Measurements from ENCODE around the gene EID2B. TPM values are rescaled to one million over a fixed set of nuclear protein-coding genes. Genes with fewer than 3 reads are reported as not detected.

Gene EID2B
- total and polyA plus RNA-seq, 9 donors, result 2.2 to 3.2 (median 2.6) TPM

GRCh38 chr19:39492225-39492624 is 40.4 kb downstream of the EID2B start:
- Histone ChIP-seq H3K4me3 (ENCODE audit: low read length) (no peak overlapping the region), H3K36me3 (ENCODE audit: control insufficient read depth, insufficient read depth, low read length) (peaks cover 41% of the 10 kb centered on the region), H3K27ac (ENCODE audit: low read length) (no peak overlapping the region), H3K27me3 (ENCODE audit: control insufficient read depth, insufficient read depth, low read length) (peaks cover 14% of the 10 kb centered on the region), H3K4me1 (ENCODE audit: control insufficient read depth, insufficient read depth, low read length) (no peaks in the 10 kb centered on the region), H3K9me3 (replicated peaks; ENCODE audit: control insufficient read depth, low read depth, low read length) (no peaks in the 10 kb centered on the region)
- no peak for DNase-seq
- 67% methylated on average over 1 of the region's 6 CpGs for WGBS (ENCODE audit: insufficient coverage)

GRCh38 chr19:39489756-39490155 is 42.9 kb downstream of the EID2B start:
- Histone ChIP-seq H3K4me3 (ENCODE audit: low read length) (no peak overlapping the region), H3K9me3 (replicated peaks; ENCODE audit: control insufficient read depth, low read depth, low read length) (no peaks in the 10 kb centered on the region), H3K27me3 (ENCODE audit: control insufficient read depth, insufficient read depth, low read length) (no peaks in the 10 kb centered on the region), H3K27ac (ENCODE audit: low read length) (no peak overlapping the region), H3K4me1 (ENCODE audit: control insufficient read depth, insufficient read depth, low read length) (no peaks in the 10 kb centered on the region), H3K36me3 (ENCODE audit: control insufficient read depth, insufficient read depth, low read length) (peaks cover 61% of the 10 kb centered on the region)
- 75% methylated on average over 2 of the region's 10 CpGs for WGBS (ENCODE audit: insufficient coverage)
- DNase-seq, result no peak

GRCh38 chr19:39483141-39483540 is 49.5 kb downstream of the EID2B start:
- no peak overlapping the region for H3K27ac ChIP-seq (ENCODE audit: low read length)
- H3K9me3 ChIP-seq (replicated peaks; ENCODE audit: control insufficient read depth, low read depth, low read length), result no peaks in the 10 kb centered on the region
- WGBS (ENCODE audit: insufficient coverage), result no CpG with 5 or more reads among the region's 6 CpGs
- H3K36me3 ChIP-seq (ENCODE audit: control insufficient read depth, insufficient read depth, low read length), result peaks cover 45% of the 10 kb centered on the region
- no peaks in the 10 kb centered on the region for H3K27me3 ChIP-seq (ENCODE audit: control insufficient read depth, insufficient read depth, low read length)
- H3K4me3 ChIP-seq (ENCODE audit: low read length), result no peak overlapping the region
- DNase-seq, result no peak
- H3K4me1 ChIP-seq (ENCODE audit: control insufficient read depth, insufficient read depth, low read length), result peaks cover 18% of the 10 kb centered on the region

GRCh38 chr19:39481676-39482075 is 51.0 kb downstream of the EID2B start:
- 79% methylated on average over 10 of the region's 11 CpGs for WGBS (ENCODE audit: insufficient coverage)
- no peak overlapping the region for H3K27ac ChIP-seq (ENCODE audit: low read length)
- H3K27me3 ChIP-seq (ENCODE audit: control insufficient read depth, insufficient read depth, low read length), result no peaks in the 10 kb centered on the region
- DNase-seq, result no peak
- peaks cover 18% of the 10 kb centered on the region for H3K4me1 ChIP-seq (ENCODE audit: control insufficient read depth, insufficient read depth, low read length)
- no peaks in the 10 kb centered on the region for H3K9me3 ChIP-seq (replicated peaks; ENCODE audit: control insufficient read depth, low read depth, low read length)
- H3K36me3 ChIP-seq (ENCODE audit: control insufficient read depth, insufficient read depth, low read length), result peaks cover 34% of the 10 kb centered on the region
- peak overlapping the region; percentile 89 for H3K4me3 ChIP-seq (ENCODE audit: low read length)

- Histone ChIP-seq H3K36me3 (ENCODE audit: control insufficient read depth, insufficient read depth, low read length) (peaks cover 34% of the 10 kb centered on the region), H3K4me3 (ENCODE audit: low read length) (peak overlapping the region; percentile 89), H3K27me3 (ENCODE audit: control insufficient read depth, insufficient read depth, low read length) (no peaks in the 10 kb centered on the region), H3K9me3 (replicated peaks; ENCODE audit: control insufficient read depth, low read depth, low read length) (no peaks in the 10 kb centered on the region), H3K27ac (ENCODE audit: low read length) (peak overlapping the region; percentile 85), H3K4me1 (ENCODE audit: control insufficient read depth, insufficient read depth, low read length) (peaks cover 18% of the 10 kb centered on the region)
- DNase-seq, result no peak
- WGBS (ENCODE audit: insufficient coverage), result 3% methylated on average over 8 of the region's 12 CpGs
Observed at GRCh38 chr19:39481229-39481545, 51.5 kb downstream of the EID2B start.

Other genes with a start within 250 kb of the EID2B start
- gene IFNL1, start 236.4 kb downstream of the EID2B start, total RNA-seq, result not detected
- not detected for gene IFNL1, start 236.4 kb downstream of the EID2B start, polyA plus RNA-seq (ENCODE audit: insufficient read depth in 1 of 8, insufficient read length in 8 of 8, low replicate concordance in 1 of 8)
- gene LRFN1, start 212.0 kb downstream of the EID2B start, total RNA-seq, result 0.31 TPM
- 1 to 10 TPM in 4 of 8 donors, under 1 TPM in 4; 0.68 to 1.8 (median 1.0) TPM for gene LRFN1, start 212.0 kb downstream of the EID2B start, polyA plus RNA-seq (ENCODE audit: insufficient read depth in 1 of 8, insufficient read length in 8 of 8, low replicate concordance in 1 of 8)
- gene GMFG, start 196.8 kb downstream of the EID2B start, total RNA-seq, result 25.8 TPM
- gene GMFG, start 196.8 kb downstream of the EID2B start, polyA plus RNA-seq (ENCODE audit: insufficient read depth in 1 of 8, insufficient read length in 8 of 8, low replicate concordance in 1 of 8), result 10 to 100 TPM; 16.1 to 25.3 (median 18.9) TPM
- gene SAMD4B, start 190.4 kb downstream of the EID2B start, total RNA-seq, result 36.6 TPM
- gene SAMD4B, start 190.4 kb downstream of the EID2B start, polyA plus RNA-seq (ENCODE audit: insufficient read depth in 1 of 8, insufficient read length in 8 of 8, low replicate concordance in 1 of 8), result 10 to 100 TPM; 66.9 to 99.6 (median 84.6) TPM
- 21.0 TPM for gene PAF1, start 141.7 kb downstream of the EID2B start, total RNA-seq
- 10 to 100 TPM; 38.7 to 48.0 (median 41.6) TPM for gene PAF1, start 141.7 kb downstream of the EID2B start, polyA plus RNA-seq (ENCODE audit: insufficient read depth in 1 of 8, insufficient read length in 8 of 8, low replicate concordance in 1 of 8)
- gene MED29, start 141.5 kb downstream of the EID2B start, total RNA-seq, result 17.3 TPM
- gene MED29, start 141.5 kb downstream of the EID2B start, polyA plus RNA-seq (ENCODE audit: insufficient read depth in 1 of 8, insufficient read length in 8 of 8, low replicate concordance in 1 of 8), result 10 to 100 TPM; 20.8 to 30.5 (median 26.6) TPM
- gene ZFP36, start 126.0 kb downstream of the EID2B start, total RNA-seq, result 14.2 TPM
- gene ZFP36, start 126.0 kb downstream of the EID2B start, polyA plus RNA-seq (ENCODE audit: insufficient read depth in 1 of 8, insufficient read length in 8 of 8, low replicate concordance in 1 of 8), result 100 to 1,000 TPM in 3 of 8 donors, 10 to 100 TPM in 5; 26.6 to 143 (median 73.4) TPM
- 21.2 TPM for gene PLEKHG2, start 120.2 kb downstream of the EID2B start, total RNA-seq
- gene PLEKHG2, start 120.2 kb downstream of the EID2B start, polyA plus RNA-seq (ENCODE audit: insufficient read depth in 1 of 8, insufficient read length in 8 of 8, low replicate concordance in 1 of 8), result 10 to 100 TPM; 33.5 to 65.3 (median 50.1) TPM
- 261 TPM for gene RPS16, start 96.9 kb downstream of the EID2B start, total RNA-seq
- gene RPS16, start 96.9 kb downstream of the EID2B start, polyA plus RNA-seq (ENCODE audit: insufficient read depth in 1 of 8, insufficient read length in 8 of 8, low replicate concordance in 1 of 8), result 1,000 to 10,000 TPM; 1,818 to 2,619 (median 2,073) TPM
- 50.0 TPM for gene SUPT5H, start 87.3 kb downstream of the EID2B start, total RNA-seq
- 100 to 1,000 TPM in 3 of 8 donors, 10 to 100 TPM in 5; 80.4 to 108 (median 99.7) TPM for gene SUPT5H, start 87.3 kb downstream of the EID2B start, polyA plus RNA-seq (ENCODE audit: insufficient read depth in 1 of 8, insufficient read length in 8 of 8, low replicate concordance in 1 of 8)
- gene TIMM50, start 52.0 kb downstream of the EID2B start, total RNA-seq, result 38.8 TPM
- gene TIMM50, start 52.0 kb downstream of the EID2B start, polyA plus RNA-seq (ENCODE audit: insufficient read depth in 1 of 8, insufficient read length in 8 of 8, low replicate concordance in 1 of 8), result 10 to 100 TPM; 44.2 to 55.3 (median 49.8) TPM
- gene DLL3, start 33.9 kb downstream of the EID2B start, total RNA-seq, result 0.09 TPM
- gene DLL3, start 33.9 kb downstream of the EID2B start, polyA plus RNA-seq (ENCODE audit: insufficient read depth in 1 of 8, insufficient read length in 8 of 8, low replicate concordance in 1 of 8), result under 1 TPM in 7 of 8 donors, not detected in 1; 0.14 to 0.27 (median 0.23) TPM
- 0.13 TPM for gene SELENOV, start 17.7 kb downstream of the EID2B start, total RNA-seq
- gene SELENOV, start 17.7 kb downstream of the EID2B start, polyA plus RNA-seq (ENCODE audit: insufficient read depth in 1 of 8, insufficient read length in 8 of 8, low replicate concordance in 1 of 8), result under 1 TPM in 5 of 8 donors, not detected in 3; 0.08 to 0.48 (median 0.40) TPM
- 7.0 TPM for gene EID2, start 7.3 kb upstream of the EID2B start, total RNA-seq
- 10 to 100 TPM in 6 of 8 donors, 1 to 10 TPM in 2; 9.2 to 13.4 (median 10.5) TPM for gene EID2, start 7.3 kb upstream of the EID2B start, polyA plus RNA-seq (ENCODE audit: insufficient read depth in 1 of 8, insufficient read length in 8 of 8, low replicate concordance in 1 of 8)
- 0.31 TPM for gene LGALS13, start 69.7 kb upstream of the EID2B start, total RNA-seq
- gene LGALS13, start 69.7 kb upstream of the EID2B start, polyA plus RNA-seq (ENCODE audit: insufficient read depth in 1 of 8, insufficient read length in 8 of 8, low replicate concordance in 1 of 8), result not detected
- gene LGALS16, start 123.1 kb upstream of the EID2B start, total RNA-seq, result not detected
- gene LGALS16, start 123.1 kb upstream of the EID2B start, polyA plus RNA-seq (ENCODE audit: insufficient read depth in 1 of 8, insufficient read length in 8 of 8, low replicate concordance in 1 of 8), result not detected
- 0.13 TPM for gene LGALS14, start 171.6 kb upstream of the EID2B start, total RNA-seq
- under 1 TPM in 6 of 8 donors, not detected in 2; 0.23 to 0.39 (median 0.35) TPM for gene LGALS14, start 171.6 kb upstream of the EID2B start, polyA plus RNA-seq (ENCODE audit: insufficient read depth in 1 of 8, insufficient read length in 8 of 8, low replicate concordance in 1 of 8)
- gene CLC, start 205.2 kb upstream of the EID2B start, total RNA-seq, result 1.2 TPM
- 1 to 10 TPM in 6 of 8 donors, under 1 TPM in 2; 0.40 to 4.8 (median 2.4) TPM for gene CLC, start 205.2 kb upstream of the EID2B start, polyA plus RNA-seq (ENCODE audit: insufficient read depth in 1 of 8, insufficient read length in 8 of 8, low replicate concordance in 1 of 8)
- gene LEUTX, start 246.0 kb upstream of the EID2B start, total RNA-seq, result not detected
- gene LEUTX, start 246.0 kb upstream of the EID2B start, polyA plus RNA-seq (ENCODE audit: insufficient read depth in 1 of 8, insufficient read length in 8 of 8, low replicate concordance in 1 of 8), result not detected

All from muscle of leg (tissue), 11 donors.